ENCODE results near the gene RREB1.

DNA sequence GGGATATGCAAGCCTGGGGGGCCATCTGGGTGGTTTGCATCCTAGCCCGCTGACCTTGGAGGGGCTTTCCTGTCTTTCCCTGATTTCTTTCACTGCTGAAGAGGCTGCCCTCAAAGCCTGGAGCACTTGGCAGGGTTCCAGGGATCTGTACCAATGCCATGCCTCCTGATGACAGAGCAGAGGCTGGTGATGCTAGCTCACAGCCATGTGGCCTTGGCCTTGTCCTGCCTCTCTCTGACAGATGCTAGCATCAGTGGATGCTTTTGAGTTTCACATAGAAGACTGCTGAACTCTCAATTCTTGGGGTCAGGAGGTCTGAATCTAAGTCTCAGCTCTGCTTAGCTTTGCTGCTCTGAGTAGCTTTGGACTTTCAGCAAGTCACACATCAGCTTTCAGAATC lies 21.9 kb upstream of the RREB1 start:
- TF ChIP-seq, protein P1, sequence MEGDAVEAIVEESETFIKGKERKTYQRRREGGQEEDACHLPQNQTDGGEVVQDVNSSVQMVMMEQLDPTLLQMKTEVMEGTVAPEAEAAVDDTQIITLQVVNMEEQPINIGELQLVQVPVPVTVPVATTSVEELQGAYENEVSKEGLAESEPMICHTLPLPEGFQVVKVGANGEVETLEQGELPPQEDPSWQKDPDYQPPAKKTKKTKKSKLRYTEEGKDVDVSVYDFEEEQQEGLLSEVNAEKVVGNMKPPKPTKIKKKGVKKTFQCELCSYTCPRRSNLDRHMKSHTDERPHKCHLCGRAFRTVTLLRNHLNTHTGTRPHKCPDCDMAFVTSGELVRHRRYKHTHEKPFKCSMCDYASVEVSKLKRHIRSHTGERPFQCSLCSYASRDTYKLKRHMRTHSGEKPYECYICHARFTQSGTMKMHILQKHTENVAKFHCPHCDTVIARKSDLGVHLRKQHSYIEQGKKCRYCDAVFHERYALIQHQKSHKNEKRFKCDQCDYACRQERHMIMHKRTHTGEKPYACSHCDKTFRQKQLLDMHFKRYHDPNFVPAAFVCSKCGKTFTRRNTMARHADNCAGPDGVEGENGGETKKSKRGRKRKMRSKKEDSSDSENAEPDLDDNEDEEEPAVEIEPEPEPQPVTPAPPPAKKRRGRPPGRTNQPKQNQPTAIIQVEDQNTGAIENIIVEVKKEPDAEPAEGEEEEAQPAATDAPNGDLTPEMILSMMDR (IDR thresholded peaks at IDR 0.05) = no peak
- TF ChIP-seq POLR2A (IDR thresholded peaks at IDR 0.05) = no peak

Measured in lower leg skin (tissue), 3 donors.